H9 (cell line): ENCODE results near the gene RABGAP1L. TPM values are rescaled to one million over a fixed set of nuclear protein-coding genes. Genes with fewer than 3 reads are reported as not detected.

Source experiments
- DNase-seq: peaks from one replicate; pipeline ENCODE4 v3.0.0-alpha.2; 2017
- H2AFZ ChIP-seq: one replicate; pipeline ENCODE4 v1.6.1; 2013; ENCODE audit warnings: mild to moderate bottlenecking, low read length, control low read depth, moderate library complexity
- H2AK5ac ChIP-seq: 2 replicates; pipeline ENCODE4 v1.6.1; 2013; ENCODE audit warnings: low read length, control low read depth, mixed read lengths; ENCODE audit not compliant: insufficient read length
- H2BK120ac ChIP-seq: one replicate; pipeline ENCODE4 v1.6.1; 2013; ENCODE audit warnings: low read depth, mild to moderate bottlenecking, low read length, control low read depth, inconsistent platforms; ENCODE audit not compliant: poor library complexity, severe bottlenecking
- H2BK12ac ChIP-seq: 2 replicates; pipeline ENCODE4 v1.6.1; 2013; ENCODE audit warnings: low read length, control low read depth, mixed read lengths, low read depth; ENCODE audit not compliant: insufficient read length
- H2BK15ac ChIP-seq: 2 replicates; pipeline ENCODE4 v1.6.1; 2013; ENCODE audit warnings: low read depth, low read length, control low read depth
- H2BK20ac ChIP-seq: one replicate; pipeline ENCODE4 v1.6.1; 2013; ENCODE audit warnings: low read depth, mild to moderate bottlenecking, low read length, control low read depth, inconsistent platforms; ENCODE audit not compliant: poor library complexity, severe bottlenecking
- H2BK5ac ChIP-seq: 2 replicates; pipeline ENCODE4 v1.6.1; 2013; ENCODE audit warnings: low read length, control low read depth, mixed read lengths; ENCODE audit not compliant: insufficient read length
- H3K14ac ChIP-seq: 2 replicates; pipeline ENCODE4 v1.6.1; 2013; ENCODE audit warnings: low read length, control low read depth; ENCODE audit not compliant: insufficient read depth
- H3K18ac ChIP-seq: 2 replicates; pipeline ENCODE4 v1.6.1; 2013; ENCODE audit warnings: low read depth, mild to moderate bottlenecking, mixed read lengths, low read length, control low read depth; ENCODE audit not compliant: insufficient read length
- H3K23ac ChIP-seq: 2 replicates; pipeline ENCODE4 v1.6.1; 2013; ENCODE audit warnings: low read length, control low read depth, mixed read lengths, low read depth; ENCODE audit not compliant: insufficient read length
- H3K23me2 ChIP-seq: 2 replicates; pipeline ENCODE4 v1.6.1; 2013; ENCODE audit warnings: low read depth, mild to moderate bottlenecking, mixed read lengths, low read length, control low read depth; ENCODE audit not compliant: insufficient read length, poor library complexity, severe bottlenecking
- H3K27ac ChIP-seq: 2 replicates; pipeline ENCODE4 v1.5.1; 2013; ENCODE audit warnings: low read length, control low read depth, mixed read lengths, low read depth; ENCODE audit not compliant: insufficient read length
- H3K27me3 ChIP-seq: 2 replicates; pipeline ENCODE4 v1.6.1; 2013; ENCODE audit warnings: low read length, control low read depth, inconsistent platforms; ENCODE audit not compliant: insufficient read depth
- H3K4ac ChIP-seq: 2 replicates; pipeline ENCODE4 v1.6.1; 2013; ENCODE audit warnings: low read depth, mild to moderate bottlenecking, control low read depth, inconsistent platforms, low read length, moderate library complexity
- H3K4me1 ChIP-seq: 2 replicates; pipeline ENCODE4 v1.6.1; 2013; ENCODE audit warnings: low read length, control low read depth, inconsistent platforms; ENCODE audit not compliant: insufficient read depth
- H3K4me2 ChIP-seq: 2 replicates; pipeline ENCODE4 v1.6.1; 2013; ENCODE audit warnings: low read length, control low read depth, mixed read lengths; ENCODE audit not compliant: insufficient read length, insufficient read depth
- H3K56ac ChIP-seq: 2 replicates; pipeline ENCODE4 v1.6.1; 2013; ENCODE audit warnings: low read depth, mild to moderate bottlenecking, mixed read lengths, low read length, control low read depth; ENCODE audit not compliant: insufficient read length
- H3K79me1 ChIP-seq: 2 replicates; pipeline ENCODE4 v1.6.1; 2013; ENCODE audit warnings: low read depth, mild to moderate bottlenecking, moderate library complexity, low read length, control low read depth, inconsistent platforms; ENCODE audit not compliant: insufficient read depth, poor library complexity, severe bottlenecking
- H3K79me2 ChIP-seq: 2 replicates; pipeline ENCODE4 v1.6.1; 2013; ENCODE audit warnings: low read length, control low read depth, inconsistent platforms; ENCODE audit not compliant: insufficient read depth
- H3K9ac ChIP-seq: 2 replicates; pipeline ENCODE4 v1.6.1; 2013; ENCODE audit warnings: low read length, control low read depth, mixed read lengths; ENCODE audit not compliant: insufficient read length; ENCODE audit errors: extremely low read depth
- H3K9me3 ChIP-seq: one replicate; pipeline ENCODE4 v1.6.1; 2013; ENCODE audit warnings: low read depth, low read length, inconsistent platforms; ENCODE audit not compliant: control insufficient read depth
- H3T11ph ChIP-seq: one replicate; pipeline ENCODE4 v1.6.1; 2013; ENCODE audit warnings: mild to moderate bottlenecking, low read length, control low read depth, inconsistent platforms
- H4K20me1 ChIP-seq: one replicate; pipeline ENCODE4 v1.6.1; 2013; ENCODE audit not compliant: control insufficient read depth, insufficient read length, insufficient read depth
- H4K5ac ChIP-seq: 2 replicates; pipeline ENCODE4 v1.6.1; 2013; ENCODE audit warnings: low read depth, mild to moderate bottlenecking, mixed read lengths, low read length, control low read depth; ENCODE audit not compliant: insufficient read length
- H4K8ac ChIP-seq: replicated peaks from 2 replicates; pipeline ENCODE4 v1.6.1; 2013; ENCODE audit warnings: low read length, control low read depth, mixed read lengths, low read depth; ENCODE audit not compliant: insufficient read length
- H4K91ac ChIP-seq: 2 replicates; pipeline ENCODE4 v1.6.1; 2013; ENCODE audit warnings: low read depth, mild to moderate bottlenecking, moderate library complexity, mixed read lengths, low read length, control low read depth; ENCODE audit not compliant: insufficient read length
- H3K27ac Mint-ChIP-seq, 3 experiments: 2 replicates in 2 of 3; 3 replicates in 1 of 3; pipeline ENCODE4 v1.8.0; 2020 to 2021; ENCODE audit warnings: mixed read lengths in 3 of 3, mild to moderate bottlenecking in 1 of 3, moderate library complexity in 1 of 3
- H3K27me3 Mint-ChIP-seq: 2 replicates; pipeline ENCODE4 v1.8.0; 2021; ENCODE audit warnings: low read depth, mild to moderate bottlenecking, moderate library complexity, mixed read lengths
- H3K36me3 Mint-ChIP-seq, 3 experiments: 2 replicates in 2 of 3; 3 replicates in 1 of 3; pipeline ENCODE4 v1.8.0; 2020 to 2021; ENCODE audit warnings: low read depth in 3 of 3, mixed read lengths in 3 of 3; ENCODE audit not compliant: insufficient read depth in 1 of 3
- H3K4me1 Mint-ChIP-seq, 2 experiments: 2 replicates each; pipeline ENCODE4 v1.8.0; 2020; ENCODE audit warnings: mixed read lengths in 2 of 2
- H3K4me3 Mint-ChIP-seq, 2 experiments: 2 replicates in 1 of 2; 3 replicates in 1 of 2; pipeline ENCODE4 v1.8.0; 2020 to 2021; ENCODE audit warnings: mild to moderate bottlenecking in 2 of 2, mixed read lengths in 2 of 2, moderate library complexity in 1 of 2
- H3K9me3 Mint-ChIP-seq, 2 experiments: 2 replicates in 1 of 2; 3 replicates in 1 of 2; pipeline ENCODE4 v1.8.0; 2020; ENCODE audit warnings: mild to moderate bottlenecking in 2 of 2, mixed read lengths in 2 of 2, moderate library complexity in 1 of 2
- CTCF ChIP-seq: fragments of 200-600 bp; sonication (generic); conservative IDR thresholded peaks from 3 replicates; pipeline ENCODE4 v1.8.0; 2021; ENCODE audit warnings: antibody characterized with exemption, mild to moderate bottlenecking
- WGBS: extraction: QIAGEN DNeasy Blood & Tissue Kit; methylation state at CpG from one replicate; pipeline ENCODE4 v1.1.7; 2013; ENCODE audit warnings: missing lambda C conversion rate, low lambda C conversion rate, mixed read lengths; ENCODE audit not compliant: insufficient read length; ENCODE audit errors: extremely low coverage; 5-methylcytosine and 5-hydroxymethylcytosine counted together
- total RNA-seq: library from RNA; stranded (reverse); gene quantifications from 2 replicates; pipeline ENCODE4 v1.2.1, GENCODE V29; 2021

The RABGAP1L gene
- total RNA-seq, 1 experiment from 2014 or later = 147 TPM

GRCh38 chr1:174815036-174815435 lies 655.7 kb downstream of the RABGAP1L start:
- no peak overlapping the region for H3T11ph ChIP-seq
- no peak overlapping the region; the same call in 1 of the 2 replicates for H3K4ac ChIP-seq
- H4K5ac ChIP-seq = no peak overlapping the region
- H4K91ac ChIP-seq = no peak overlapping the region
- H3K56ac ChIP-seq = no peak overlapping the region
- H2AFZ ChIP-seq = no peak overlapping the region
- Mint-ChIP-seq H3K27ac (no peak overlapping the region; a peak in 1 of 7 replicates), H3K4me1 (peaks cover 23% of the 10 kb centered on the region in 2 experiments), H3K36me3 (no peaks in the 10 kb centered on the region), H3K27me3 (no peaks in the 10 kb centered on the region), H3K4me3 (no peak overlapping the region), H3K9me3 (no peaks in the 10 kb centered on the region)
- no peak overlapping the region for H3K27ac ChIP-seq
- H3K23ac ChIP-seq = no peak overlapping the region
- no CpG with 5 or more reads among the region's 3 CpGs for WGBS
- no peaks in the 10 kb centered on the region for H3K9me3 ChIP-seq
- H4K8ac ChIP-seq = no peak overlapping the region
- H3K27me3 ChIP-seq = no peaks in the 10 kb centered on the region
- peaks cover 2% of the 10 kb centered on the region; the same call in 1 of the 2 replicates for H3K4me1 ChIP-seq
- DNase-seq = no peak
- no peak overlapping the region for H2AK5ac ChIP-seq
- no peak overlapping the region for H3K9ac ChIP-seq
- H3K79me1 ChIP-seq = no peaks in the 10 kb centered on the region
- H4K20me1 ChIP-seq = no peaks in the 10 kb centered on the region
- H3K4me2 ChIP-seq = no peak overlapping the region
- no peak overlapping the region for H2BK12ac ChIP-seq
- no peak overlapping the region for H2BK15ac ChIP-seq
- no peak overlapping the region for H3K14ac ChIP-seq
- no peaks in the 10 kb centered on the region for H3K79me2 ChIP-seq
- H2BK120ac ChIP-seq = no peak overlapping the region
- H3K23me2 ChIP-seq = no peaks in the 10 kb centered on the region
- no peak overlapping the region for H2BK20ac ChIP-seq
- TF ChIP-seq CTCF = no peak
- H2BK5ac ChIP-seq = no peak overlapping the region
- no peak overlapping the region for H3K18ac ChIP-seq
